BE2C (cell line): ENCODE measurements around the gene CSMD2.

Experiments
- DNase-seq: peaks from one replicate; pipeline ENCODE4 v3.0.0-alpha.2; 2020
- H3K27me3 ChIP-seq: fragments of 250-450 bp; sonication (Bioruptor Pico); 2 replicates; pipeline ENCODE4 v1.5.1; 2020; ENCODE audit warnings: mild to moderate bottlenecking
- H3K36me3 ChIP-seq: fragments of 250-450 bp; sonication (Bioruptor Pico); 2 replicates; pipeline ENCODE4 v1.5.1; 2020; ENCODE audit warnings: mild to moderate bottlenecking
- H3K4me1 ChIP-seq: fragments of 250-450 bp; sonication (Bioruptor Pico); 2 replicates; pipeline ENCODE4 v1.5.1; 2020
- H3K4me3 ChIP-seq: 2 replicates; pipeline ENCODE4 v1.5.1; 2011; ENCODE audit warnings: low read depth, low read length
- H3K9me3 ChIP-seq: fragments of 250-450 bp; sonication (Bioruptor Pico); 2 replicates; pipeline ENCODE4 v1.5.1; 2020
- CTCF ChIP-seq: IDR thresholded peaks from 2 replicates; pipeline ENCODE4 v1.5.1; 2012; ENCODE audit warnings: mild to moderate bottlenecking, low read depth, low read length

The CSMD2 gene

GRCh38 chr1:33470495-33471012, 694.5 kb downstream of the CSMD2 start:
- Histone ChIP-seq H3K36me3 (no peaks in the 10 kb centered on the region), H3K27me3 (no peaks in the 10 kb centered on the region), H3K9me3 (no peaks in the 10 kb centered on the region), H3K4me1 (peaks cover 3% of the 10 kb centered on the region; the same call in 1 of the 2 replicates), H3K4me3 (no peak overlapping the region)
- peak; percentile 74 for TF ChIP-seq CTCF
- DNase-seq, result peak; percentile 65

- Histone ChIP-seq H3K27me3 (no peaks in the 10 kb centered on the region), H3K36me3 (no peaks in the 10 kb centered on the region)
Observed at GRCh38 chr1:33469691-33470090, 695.3 kb downstream of the CSMD2 start.

GRCh38 chr1:33468967-33469366, 696.1 kb downstream of the CSMD2 start:
- Histone ChIP-seq H3K4me3 (no peak overlapping the region), H3K9me3 (no peaks in the 10 kb centered on the region), H3K4me1 (peaks cover 3% of the 10 kb centered on the region; the same call in 1 of the 2 replicates), H3K27me3 (no peaks in the 10 kb centered on the region), H3K36me3 (no peaks in the 10 kb centered on the region)
- no peak for TF ChIP-seq CTCF
- DNase-seq, result no peak

More at GRCh38 chr1:33469691-33470090, 695.3 kb downstream of the CSMD2 start:
- peaks cover 3% of the 10 kb centered on the region; the same call in 1 of the 2 replicates for H3K4me1 ChIP-seq
- no peak overlapping the region for H3K4me3 ChIP-seq
- no peak for TF ChIP-seq CTCF
- DNase-seq, result no peak
- H3K9me3 ChIP-seq, result no peaks in the 10 kb centered on the region

GRCh38 chr1:33468531-33468930, 696.5 kb downstream of the CSMD2 start:
- TF ChIP-seq CTCF, result no peak
- no peaks in the 10 kb centered on the region for H3K27me3 ChIP-seq
- no peak overlapping the region for H3K4me3 ChIP-seq
- H3K36me3 ChIP-seq, result no peaks in the 10 kb centered on the region
- peaks cover 3% of the 10 kb centered on the region; the same call in 1 of the 2 replicates for H3K4me1 ChIP-seq
- no peaks in the 10 kb centered on the region for H3K9me3 ChIP-seq
- DNase-seq, result no peak

GRCh38 chr1:33468011-33468410, 697.0 kb downstream of the CSMD2 start:
- Histone ChIP-seq H3K27me3 (no peaks in the 10 kb centered on the region), H3K4me1 (peaks cover 3% of the 10 kb centered on the region; the same call in 1 of the 2 replicates), H3K36me3 (no peaks in the 10 kb centered on the region), H3K4me3 (no peak overlapping the region), H3K9me3 (no peaks in the 10 kb centered on the region)
- no peak for DNase-seq
- no peak for TF ChIP-seq CTCF

- Histone ChIP-seq H3K27me3 (no peaks in the 10 kb centered on the region), H3K9me3 (no peaks in the 10 kb centered on the region), H3K4me3 (no peak overlapping the region), H3K4me1 (peaks cover 3% of the 10 kb centered on the region; the same call in 1 of the 2 replicates), H3K36me3 (no peaks in the 10 kb centered on the region)
- no peak for DNase-seq
- no peak for TF ChIP-seq CTCF
Observed at GRCh38 chr1:33466159-33466558, 698.9 kb downstream of the CSMD2 start.
